ENCODE data around the gene NSA2. TPM values are rescaled to one million over a fixed set of nuclear protein-coding genes. Genes with fewer than 3 reads are reported as not detected.

The NSA2 gene
- total and polyA plus RNA-seq, 9 of the 15 experiments (the other 6 are each of a cell fraction or from before 2014, with no cell fraction given) = 60.2 to 246 (median 183) TPM

GRCh38 chr5:74787424-74787823, 20.4 kb downstream of the NSA2 start:
- WGBS (ENCODE audit: insufficient coverage, low coverage, missing lambda C conversion rate) = 9% methylated on average over 6 of the region's 6 CpGs
- in situ Hi-C loops (cut with MboI) = no loop called here
- TF ChIP-seq ATF4 (CRISPR knock-in tag; IDR thresholded peaks at IDR 0.05) = no peak
- no peak for TF ChIP-seq DMBX1 (CRISPR knock-in tag; IDR thresholded peaks at IDR 0.05; ENCODE audit: borderline replicate concordance)
- TF ChIP-seq, protein P1, sequence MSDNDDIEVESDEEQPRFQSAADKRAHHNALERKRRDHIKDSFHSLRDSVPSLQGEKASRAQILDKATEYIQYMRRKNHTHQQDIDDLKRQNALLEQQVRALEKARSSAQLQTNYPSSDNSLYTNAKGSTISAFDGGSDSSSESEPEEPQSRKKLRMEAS (CRISPR knock-in tag; IDR thresholded peaks at IDR 0.05) = no peak
- TF ChIP-seq KAT8 (IDR thresholded peaks at IDR 0.05; ENCODE audit: low read depth) = no peak
- TF ChIP-seq ESRRA (IDR thresholded peaks at IDR 0.05; ENCODE audit: borderline replicate concordance, low read depth) = no peak
- no peak for TF ChIP-seq GTF2F1 (IDR thresholded peaks at IDR 0.05; ENCODE audit: low read depth, low read length)
- no peak for TF ChIP-seq ZNF165 (CRISPR knock-in tag; IDR thresholded peaks at IDR 0.05; ENCODE audit: borderline replicate concordance)
- TF ChIP-seq WHSC1 (IDR thresholded peaks at IDR 0.05; ENCODE audit: low read length) = no peak
- TF ChIP-seq MEIS2 (IDR thresholded peaks at IDR 0.05; ENCODE audit: partially characterized antibody) = no peak
- TF ChIP-seq BCOR (IDR thresholded peaks at IDR 0.05) = no peak
- TF ChIP-seq, protein P2, sequence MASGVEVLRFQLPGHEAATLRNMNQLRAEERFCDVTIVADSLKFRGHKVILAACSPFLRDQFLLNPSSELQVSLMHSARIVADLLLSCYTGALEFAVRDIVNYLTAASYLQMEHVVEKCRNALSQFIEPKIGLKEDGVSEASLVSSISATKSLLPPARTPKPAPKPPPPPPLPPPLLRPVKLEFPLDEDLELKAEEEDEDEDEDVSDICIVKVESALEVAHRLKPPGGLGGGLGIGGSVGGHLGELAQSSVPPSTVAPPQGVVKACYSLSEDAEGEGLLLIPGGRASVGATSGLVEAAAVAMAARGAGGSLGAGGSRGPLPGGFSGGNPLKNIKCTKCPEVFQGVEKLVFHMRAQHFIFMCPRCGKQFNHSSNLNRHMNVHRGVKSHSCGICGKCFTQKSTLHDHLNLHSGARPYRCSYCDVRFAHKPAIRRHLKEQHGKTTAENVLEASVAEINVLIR (CRISPR knock-in tag; IDR thresholded peaks at IDR 0.05) = no peak
- TF ChIP-seq, protein P3, sequence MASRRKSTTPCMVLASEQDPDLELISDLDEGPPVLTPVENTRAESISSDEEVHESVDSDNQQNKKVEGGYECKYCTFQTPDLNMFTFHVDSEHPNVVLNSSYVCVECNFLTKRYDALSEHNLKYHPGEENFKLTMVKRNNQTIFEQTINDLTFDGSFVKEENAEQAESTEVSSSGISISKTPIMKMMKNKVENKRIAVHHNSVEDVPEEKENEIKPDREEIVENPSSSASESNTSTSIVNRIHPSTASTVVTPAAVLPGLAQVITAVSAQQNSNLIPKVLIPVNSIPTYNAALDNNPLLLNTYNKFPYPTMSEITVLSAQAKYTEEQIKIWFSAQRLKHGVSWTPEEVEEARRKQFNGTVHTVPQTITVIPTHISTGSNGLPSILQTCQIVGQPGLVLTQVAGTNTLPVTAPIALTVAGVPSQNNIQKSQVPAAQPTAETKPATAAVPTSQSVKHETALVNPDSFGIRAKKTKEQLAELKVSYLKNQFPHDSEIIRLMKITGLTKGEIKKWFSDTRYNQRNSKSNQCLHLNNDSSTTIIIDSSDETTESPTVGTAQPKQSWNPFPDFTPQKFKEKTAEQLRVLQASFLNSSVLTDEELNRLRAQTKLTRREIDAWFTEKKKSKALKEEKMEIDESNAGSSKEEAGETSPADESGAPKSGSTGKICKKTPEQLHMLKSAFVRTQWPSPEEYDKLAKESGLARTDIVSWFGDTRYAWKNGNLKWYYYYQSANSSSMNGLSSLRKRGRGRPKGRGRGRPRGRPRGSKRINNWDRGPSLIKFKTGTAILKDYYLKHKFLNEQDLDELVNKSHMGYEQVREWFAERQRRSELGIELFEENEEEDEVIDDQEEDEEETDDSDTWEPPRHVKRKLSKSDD (conservative IDR thresholded peaks at IDR 0.05; ENCODE audit: low read length) = no peak
- TF ChIP-seq ZNF280B (CRISPR knock-in tag; IDR thresholded peaks at IDR 0.05) = no peak

More at GRCh38 chr5:74787424-74787823, 20.4 kb downstream of the NSA2 start:
- H3K36me3 ChIP-seq (ENCODE audit: control insufficient read depth, insufficient read depth, low read length) = no peaks in the 10 kb centered on the region
- ChIA-PET POLR2A (no interaction called here), CTCF (ENCODE audit: low intra/inter-chr PET ratio) (no interaction called here)
- no TSS peak for BruUV-seq (replicated peaks)
- H3K4me3 ChIP-seq = no peak overlapping the region
- H3K9me1 ChIP-seq (ENCODE audit: control insufficient read depth, insufficient read depth, low read length) = no peaks in the 10 kb centered on the region
- H4K20me1 ChIP-seq (replicated peaks; ENCODE audit: control insufficient read depth, insufficient read depth, low read length) = no peaks in the 10 kb centered on the region
- DNase-seq (ENCODE audit: extremely low read depth in 1 of 4, low spot score in 3 of 4) = no peak
- H3K4me1 ChIP-seq (replicated peaks in 1 of 2; ENCODE audit: control insufficient read depth in 2 of 2, insufficient read depth in 2 of 2, low read length in 2 of 2) = no peaks in the 10 kb centered on the region
- intact Hi-C loops (cut with micrococcal nuclease) = no loop called here
- H3K27ac ChIP-seq (ENCODE audit: extremely low read depth, low read depth, low read length) = no peak overlapping the region
- ATAC-seq = no peak
- no peak overlapping the region for H3K9ac ChIP-seq (ENCODE audit: insufficient read depth in 1 of 2, low read depth in 2 of 2, low read length in 2 of 2)
- H3K79me2 ChIP-seq (ENCODE audit: control insufficient read depth, insufficient read depth, low read length) = no peaks in the 10 kb centered on the region
- peaks cover 0 to 6% of the 10 kb centered on the region in 2 experiments; a peak in 2 of 5 replicates for H3K27me3 ChIP-seq (ENCODE audit: control insufficient read depth in 2 of 2, insufficient read depth in 2 of 2, low read length in 2 of 2)
- H3K9me3 ChIP-seq (replicated peaks; ENCODE audit: control insufficient read depth, insufficient read depth, low read depth, low read length) = no peaks in the 10 kb centered on the region
- no peak overlapping the region for H2AFZ ChIP-seq (ENCODE audit: low read depth, low read length)
- H3K4me2 ChIP-seq (ENCODE audit: insufficient read depth, low read length) = no peak overlapping the region
- no peak for FAIRE-seq

All from K562 (cell line).